ENCODE measurements around the gene PRCC. TPM values are rescaled to one million over a fixed set of nuclear protein-coding genes. Genes with fewer than 3 reads are reported as not detected.

Gene PRCC
- total and polyA plus RNA-seq, 2 of the 13 experiments (the other 11 are each of a cell fraction or from before 2014, with no cell fraction given) = 24.2 to 40.5 TPM

GRCh38 chr1:156797212-156797871 lies 30.0 kb downstream of the PRCC start:
- WGBS (ENCODE audit: low lambda C conversion rate) = 61% methylated on average over 4 of the region's 4 CpGs
- H4K20me1 ChIP-seq (ENCODE audit: insufficient read depth, low read length) = no peaks in the 10 kb centered on the region
- DNase-seq (ENCODE audit: low spot score) = peak; percentile 55
- ChIA-PET POLR2A (no interaction called here), CTCF (ENCODE audit: low intra/inter-chr PET ratio, low total read pairs) (interaction anchor here (0.7 to 1.9 kb wide), 8 partner anchors 63 to 130 kb away, joined by 3 to 10 read pairs (median 4); partner anchors contain the start of genes ISG20L2, METTL25B and NTRK1)
- in situ Hi-C loops (cut with HindIII; ENCODE audit: extremely low pct_ligation_motif_present, low pct_unique_long_range_greater_than_20kb) (loop anchor here (5.0 kb wide), 1 partner anchor 65 kb away; the partner anchor contains the start of gene NTRK1), intact Hi-C loops (cut with micrococcal nuclease; ENCODE audit: unreplicated experiment) (loop anchor here (1.0 to 10.0 kb wide), 2 partner anchors 67 to 71 kb away; partner anchors contain the start of gene NTRK1)
- no peak overlapping the region for H3K27ac ChIP-seq (ENCODE audit: extremely low read length, insufficient read depth, low read length)
- no peak for TF ChIP-seq ZNF564 (CRISPR knock-in tag; IDR thresholded peaks at IDR 0.05)
- TF ChIP-seq ZNF816 (CRISPR knock-in tag; IDR thresholded peaks at IDR 0.05; ENCODE audit: borderline replicate concordance) = no peak
- 0 out of 2 replicates have a peak, but pooled peaks have one; percentile 25 for TF ChIP-seq RAD21 (CRISPR knock-in tag; IDR thresholded peaks at IDR 0.05)
- TF ChIP-seq MXD3 (CRISPR knock-in tag; IDR thresholded peaks at IDR 0.05) = no peak
- no peak for TF ChIP-seq TRIM22 (IDR thresholded peaks at IDR 0.05)
- TF ChIP-seq SMC3 (IDR thresholded peaks at IDR 0.05; ENCODE audit: low read length) = peak; percentile 46
- no peak for TF ChIP-seq DPF2 (CRISPR knock-in tag; IDR thresholded peaks at IDR 0.05; ENCODE audit: borderline replicate concordance, low read depth)
- TF ChIP-seq STAG1 (CRISPR knock-in tag; IDR thresholded peaks at IDR 0.05) = peak; percentile 56
- peak; percentile 68 for TF ChIP-seq CTCF (CRISPR knock-in tag; IDR thresholded peaks at IDR 0.05)
- H3K36me3 ChIP-seq (replicated peaks in 1 of 2; ENCODE audit: control insufficient read depth in 1 of 2, insufficient read depth in 2 of 2, low read length in 2 of 2) = peaks cover 34 to 64% of the 10 kb centered on the region in 2 experiments
- BruUV-seq (replicated peaks) = no TSS peak
- no peaks in the 10 kb centered on the region for H3K9me3 ChIP-seq (ENCODE audit: low read length)
- H3K9ac ChIP-seq (ENCODE audit: insufficient read depth, low read depth, low read length) = no peak overlapping the region
- ATAC-seq = peak; percentile 53; the same call in 2 of the 3 replicates
- no peaks in the 10 kb centered on the region for H3K27me3 ChIP-seq (ENCODE audit: control insufficient read depth in 1 of 2, insufficient read depth in 2 of 2, low read length in 2 of 2)
- no peaks in the 10 kb centered on the region for H3K79me2 ChIP-seq (ENCODE audit: insufficient read depth, low read length)
- FAIRE-seq = peak; percentile 71
- no peak overlapping the region for H3K4me2 ChIP-seq (ENCODE audit: low read depth, low read length)
- no peak overlapping the region for H2AFZ ChIP-seq (ENCODE audit: low read length)
- H3K4me1 ChIP-seq (ENCODE audit: insufficient read depth, low read length) = peaks cover 39% of the 10 kb centered on the region
- H3K4me3 ChIP-seq (replicated peaks in 1 of 3; ENCODE audit: insufficient read depth in 1 of 3, low read depth in 2 of 3, low read length in 3 of 3) = no peak overlapping the region
